ENCODE results near the gene D2HGDH.
"Not testable (repeated sequence)": the region's sequence is repeated elsewhere in the genome, so short reads cannot be mapped to it uniquely, and the experiment has no call there.

Gene D2HGDH

DNA sequence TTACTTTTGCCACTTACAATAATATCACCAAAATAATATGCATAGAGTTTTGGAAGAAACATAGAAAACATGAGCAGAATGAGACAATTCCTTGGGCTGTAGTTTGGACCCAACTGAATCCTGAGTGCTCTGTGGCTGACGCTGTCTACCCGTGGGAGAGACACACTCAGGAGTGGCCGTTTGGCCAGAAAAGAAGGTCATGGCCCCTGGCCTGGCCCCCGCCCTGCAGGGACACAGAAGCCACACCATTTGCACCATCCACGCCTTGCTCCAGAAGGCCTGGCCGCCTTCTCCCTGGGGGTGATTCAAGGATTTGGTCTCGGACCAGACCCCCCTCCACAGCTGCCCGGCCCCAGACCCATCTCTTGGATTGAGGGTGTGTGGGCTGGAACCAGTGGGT is 6.4 kb upstream of the D2HGDH start:
- no peaks in the 10 kb centered on the region for H3K27me3 ChIP-seq (ENCODE audit: control insufficient read depth in 1 of 2, insufficient read depth in 2 of 2, low read length in 2 of 2)
- no peaks in the 10 kb centered on the region for H3K9me3 ChIP-seq (ENCODE audit: low read length)
- H3K9ac ChIP-seq (ENCODE audit: low read length), result no peak overlapping the region
- no peak overlapping the region for H3K27ac ChIP-seq (ENCODE audit: low read depth, low read length)
- no peaks in the 10 kb centered on the region for H3K4me1 ChIP-seq (ENCODE audit: insufficient read depth, low read length)
- no peaks in the 10 kb centered on the region for H3K36me3 ChIP-seq (ENCODE audit: insufficient read depth, low read length)
- H3K4me3 ChIP-seq (ENCODE audit: low read depth in 1 of 2, low read length in 2 of 2), result no peak overlapping the region

GRCh38 chr2:241728627-241729026 is 5.8 kb upstream of the D2HGDH start:
- H3K4me3 ChIP-seq (ENCODE audit: low read depth in 1 of 2, low read length in 2 of 2), result no peak overlapping the region
- H3K9ac ChIP-seq (ENCODE audit: low read length), result no peak overlapping the region
- H3K27ac ChIP-seq (ENCODE audit: low read depth, low read length), result no peak overlapping the region
- no peaks in the 10 kb centered on the region for H3K4me1 ChIP-seq (ENCODE audit: insufficient read depth, low read length)
- no peaks in the 10 kb centered on the region for H3K27me3 ChIP-seq (ENCODE audit: control insufficient read depth in 1 of 2, insufficient read depth in 2 of 2, low read length in 2 of 2)
- H3K9me3 ChIP-seq (ENCODE audit: low read length), result no peaks in the 10 kb centered on the region
- no peaks in the 10 kb centered on the region for H3K36me3 ChIP-seq (ENCODE audit: insufficient read depth, low read length)

DNA sequence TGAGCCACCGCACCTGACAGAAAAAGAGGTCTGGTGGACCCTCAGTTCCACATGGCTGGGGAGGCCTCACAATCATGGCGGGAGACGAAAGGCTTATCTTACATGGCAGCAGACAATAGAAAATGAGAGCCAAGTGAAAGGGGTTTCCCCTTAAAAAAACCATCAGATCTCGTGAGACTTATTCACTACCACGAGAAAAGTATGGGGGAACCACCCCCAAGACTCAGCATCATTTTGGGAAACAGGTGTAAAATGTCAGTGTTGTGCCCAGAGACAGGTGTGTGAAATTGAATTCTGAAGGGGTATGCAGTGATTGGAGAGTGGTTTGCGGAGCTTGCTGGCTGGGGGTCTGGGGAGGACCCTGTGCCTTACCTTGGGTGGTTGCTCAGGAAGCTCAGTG is 4.6 kb upstream of the D2HGDH start:
- Histone ChIP-seq H3K27me3 (ENCODE audit: control insufficient read depth in 1 of 2, insufficient read depth in 2 of 2, low read length in 2 of 2) (no peaks in the 10 kb centered on the region), H3K27ac (ENCODE audit: low read depth, low read length) (no peak overlapping the region)

GRCh38 chr2:241730671-241731293 is 3.6 kb upstream of the D2HGDH start:
- no peaks in the 10 kb centered on the region for H3K9me3 ChIP-seq (ENCODE audit: low read length)
- H3K27ac ChIP-seq (ENCODE audit: low read depth, low read length), result no peak overlapping the region
- no peak overlapping the region for H3K4me3 ChIP-seq (ENCODE audit: low read depth in 1 of 2, low read length in 2 of 2)
- H3K36me3 ChIP-seq (ENCODE audit: insufficient read depth, low read length), result no peaks in the 10 kb centered on the region
- no peaks in the 10 kb centered on the region for H3K27me3 ChIP-seq (ENCODE audit: control insufficient read depth in 1 of 2, insufficient read depth in 2 of 2, low read length in 2 of 2)
- no peak overlapping the region for H3K9ac ChIP-seq (ENCODE audit: low read length)
- no peaks in the 10 kb centered on the region for H3K4me1 ChIP-seq (ENCODE audit: insufficient read depth, low read length)

More for the DNA sequence above, 4.6 kb upstream of the D2HGDH start:
- Histone ChIP-seq H3K4me1 (ENCODE audit: insufficient read depth, low read length) (no peaks in the 10 kb centered on the region), H3K9me3 (ENCODE audit: low read length) (no peaks in the 10 kb centered on the region), H3K9ac (ENCODE audit: low read length) (no peak overlapping the region), H3K4me3 (ENCODE audit: low read depth in 1 of 2, low read length in 2 of 2) (no peak overlapping the region), H3K36me3 (ENCODE audit: insufficient read depth, low read length) (no peaks in the 10 kb centered on the region)

- not testable (repeated sequence) for H3K27me3 ChIP-seq (ENCODE audit: control insufficient read depth in 1 of 2, insufficient read depth in 2 of 2, low read length in 2 of 2); H3K36me3 ChIP-seq (ENCODE audit: insufficient read depth, low read length); H3K4me1 ChIP-seq (ENCODE audit: insufficient read depth, low read length); H3K9ac ChIP-seq (ENCODE audit: low read length); H3K9me3 ChIP-seq (ENCODE audit: low read length); H3K4me3 ChIP-seq (ENCODE audit: low read depth in 1 of 2, low read length in 2 of 2); H3K27ac ChIP-seq (ENCODE audit: low read depth, low read length)
Observed at GRCh38 chr2:241732513-241733186, 1.8 kb upstream of the D2HGDH start.

DNA sequence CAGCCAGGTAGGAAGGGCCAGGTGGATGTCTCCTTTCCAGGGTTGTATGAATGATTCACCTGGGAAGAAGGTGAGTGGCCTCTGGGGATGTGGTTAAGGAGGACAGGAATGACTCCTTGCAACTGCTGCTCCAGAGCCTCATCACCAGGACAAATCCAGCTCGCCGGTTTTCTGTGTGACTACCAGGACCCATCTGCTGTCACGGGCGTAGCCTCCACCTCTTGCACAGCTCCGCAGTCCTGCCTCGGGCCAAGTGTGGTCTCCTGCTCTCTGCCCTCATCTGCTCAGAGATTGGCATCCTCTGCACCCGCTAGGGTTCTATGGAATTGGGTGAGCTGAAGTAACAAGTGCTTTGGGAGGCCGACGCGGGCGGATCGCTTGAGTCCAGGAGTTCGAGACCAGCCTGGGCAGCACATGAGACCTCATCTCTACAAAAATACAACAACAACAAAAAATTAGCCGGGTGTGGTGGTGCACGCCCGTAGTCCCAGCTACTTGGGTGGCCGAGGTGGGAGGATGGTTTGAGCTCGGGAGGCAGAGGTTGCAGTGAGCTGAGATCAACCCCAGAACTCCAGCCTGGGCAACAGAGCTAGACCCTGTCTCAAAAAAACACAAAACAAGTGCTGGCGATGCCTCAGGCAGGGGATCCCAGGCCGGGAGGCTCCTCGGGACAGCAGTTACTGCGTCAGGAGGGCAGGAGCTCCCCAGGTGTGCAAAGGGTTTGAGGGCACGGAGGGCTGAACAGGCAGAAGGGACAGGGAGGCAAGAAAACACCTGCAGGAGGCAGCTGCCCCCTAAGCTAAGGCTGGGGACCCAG is 831 bp upstream of the D2HGDH start:
- no peaks in the 10 kb centered on the region for H3K9me3 ChIP-seq (ENCODE audit: low read length)
- H3K27ac ChIP-seq (ENCODE audit: low read depth, low read length), result no peak overlapping the region
- no peak overlapping the region for H3K9ac ChIP-seq (ENCODE audit: low read length)
- H3K27me3 ChIP-seq (ENCODE audit: control insufficient read depth in 1 of 2, insufficient read depth in 2 of 2, low read length in 2 of 2), result no peaks in the 10 kb centered on the region
- peaks cover 5% of the 10 kb centered on the region for H3K36me3 ChIP-seq (ENCODE audit: insufficient read depth, low read length)
- peak overlapping the region; percentile 39 to 73 for H3K4me3 ChIP-seq (ENCODE audit: low read depth in 1 of 2, low read length in 2 of 2)
- no peaks in the 10 kb centered on the region for H3K4me1 ChIP-seq (ENCODE audit: insufficient read depth, low read length)

- peaks cover 6% of the 10 kb centered on the region for H3K36me3 ChIP-seq (ENCODE audit: insufficient read depth, low read length)
- no peaks in the 10 kb centered on the region for H3K27me3 ChIP-seq (ENCODE audit: control insufficient read depth in 1 of 2, insufficient read depth in 2 of 2, low read length in 2 of 2)
- no peaks in the 10 kb centered on the region for H3K9me3 ChIP-seq (ENCODE audit: low read length)
- peak overlapping the region; percentile 39 to 73 for H3K4me3 ChIP-seq (ENCODE audit: low read depth in 1 of 2, low read length in 2 of 2)
- no peak overlapping the region for H3K9ac ChIP-seq (ENCODE audit: low read length)
- no peaks in the 10 kb centered on the region for H3K4me1 ChIP-seq (ENCODE audit: insufficient read depth, low read length)
- H3K27ac ChIP-seq (ENCODE audit: low read depth, low read length), result no peak overlapping the region
Observed at GRCh38 chr2:241734208-241734466, 293 bp upstream of the D2HGDH start.

DNA sequence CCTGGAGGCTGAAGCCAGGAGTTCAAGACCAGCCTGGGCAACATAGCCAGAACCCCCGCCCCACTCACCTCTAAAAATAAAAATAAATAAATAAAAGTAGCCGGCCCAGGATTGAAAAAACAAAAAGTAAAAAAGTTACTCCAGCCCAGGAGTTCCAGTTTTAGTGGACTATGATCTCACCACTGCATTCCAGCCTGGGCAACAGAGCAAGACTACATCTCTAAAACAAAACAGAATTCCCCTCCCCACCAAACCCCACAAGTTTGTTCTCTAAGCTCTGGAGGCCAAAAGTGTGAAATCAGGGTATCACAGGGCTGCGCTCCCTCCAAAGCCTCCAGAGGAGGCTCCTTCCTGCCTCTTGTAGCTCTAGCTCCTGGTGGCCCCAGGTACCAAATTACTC is 1.7 kb downstream of the D2HGDH start:
- Histone ChIP-seq H3K27me3 (ENCODE audit: control insufficient read depth in 1 of 2, insufficient read depth in 2 of 2, low read length in 2 of 2) (no peaks in the 10 kb centered on the region), H3K36me3 (ENCODE audit: insufficient read depth, low read length) (peaks cover 6% of the 10 kb centered on the region), H3K4me3 (ENCODE audit: low read depth in 1 of 2, low read length in 2 of 2) (no peak overlapping the region), H3K9me3 (ENCODE audit: low read length) (no peaks in the 10 kb centered on the region), H3K4me1 (ENCODE audit: insufficient read depth, low read length) (no peaks in the 10 kb centered on the region), H3K27ac (ENCODE audit: low read depth, low read length) (no peak overlapping the region), H3K9ac (ENCODE audit: low read length) (no peak overlapping the region)

DNA sequence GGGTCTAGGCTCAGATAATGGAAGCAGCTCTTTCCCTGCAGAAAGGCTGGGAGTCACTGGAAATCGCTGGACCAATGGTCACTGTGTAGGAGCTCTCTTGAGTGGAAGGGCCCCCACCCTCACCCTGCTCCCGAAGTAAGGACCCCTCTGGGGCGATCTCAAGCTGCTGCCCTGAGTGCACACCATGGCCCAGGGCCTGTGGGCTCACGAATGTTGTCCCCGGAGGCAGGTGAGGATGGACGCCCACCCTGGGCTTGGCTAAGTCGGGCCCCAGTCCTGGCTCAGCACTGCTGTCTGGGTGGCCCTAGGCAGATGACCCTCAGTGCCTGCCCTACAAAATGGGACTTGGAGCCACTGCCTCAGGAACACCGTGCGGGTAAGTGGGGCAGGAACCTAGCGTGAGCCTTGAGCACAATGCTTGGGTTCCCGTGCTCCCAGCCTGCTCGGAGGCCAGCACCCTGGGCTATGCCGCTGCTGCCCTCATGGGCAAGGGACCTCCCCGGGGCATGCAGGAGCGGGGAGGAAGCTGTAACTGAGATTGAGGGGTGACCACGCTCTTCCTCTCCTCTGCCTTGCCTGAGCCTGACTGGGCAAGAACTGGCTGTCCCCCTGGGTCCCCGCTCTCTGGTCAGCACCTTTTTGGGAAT is 3.7 kb downstream of the D2HGDH start:
- no peaks in the 10 kb centered on the region for H3K4me1 ChIP-seq (ENCODE audit: insufficient read depth, low read length)
- peaks cover 6% of the 10 kb centered on the region for H3K36me3 ChIP-seq (ENCODE audit: insufficient read depth, low read length)
- H3K9ac ChIP-seq (ENCODE audit: low read length), result no peak overlapping the region
- no peak overlapping the region for H3K27ac ChIP-seq (ENCODE audit: low read depth, low read length)
- no peaks in the 10 kb centered on the region for H3K27me3 ChIP-seq (ENCODE audit: control insufficient read depth in 1 of 2, insufficient read depth in 2 of 2, low read length in 2 of 2)
- no peaks in the 10 kb centered on the region for H3K9me3 ChIP-seq (ENCODE audit: low read length)
- H3K4me3 ChIP-seq (ENCODE audit: low read depth in 1 of 2, low read length in 2 of 2), result no peak overlapping the region

DNA sequence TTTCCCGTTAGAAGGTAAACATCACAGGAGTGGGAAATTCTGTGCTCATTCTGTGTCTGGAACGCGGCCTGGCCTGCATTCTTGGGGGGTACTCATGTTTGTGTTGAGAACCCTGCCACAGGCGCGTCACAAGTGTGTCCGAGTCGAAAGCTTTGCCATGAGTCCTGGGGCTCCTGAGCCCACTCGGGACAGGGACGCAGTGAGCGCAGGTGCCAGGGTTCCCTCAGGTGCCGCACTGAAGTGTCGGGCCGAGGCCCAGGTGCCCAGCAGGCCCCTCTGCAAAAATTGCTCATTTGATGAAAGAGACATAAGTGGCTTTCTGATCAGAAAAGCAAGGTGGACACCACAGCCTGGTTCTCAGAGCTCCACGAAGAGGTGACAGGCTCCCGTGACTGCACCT is 4.7 kb downstream of the D2HGDH start:
- no peaks in the 10 kb centered on the region for H3K27me3 ChIP-seq (ENCODE audit: control insufficient read depth in 1 of 2, insufficient read depth in 2 of 2, low read length in 2 of 2)
- no peak overlapping the region for H3K27ac ChIP-seq (ENCODE audit: low read depth, low read length)
- H3K4me3 ChIP-seq (ENCODE audit: low read depth in 1 of 2, low read length in 2 of 2), result no peak overlapping the region
- H3K36me3 ChIP-seq (ENCODE audit: insufficient read depth, low read length), result peaks cover 6% of the 10 kb centered on the region
- H3K9me3 ChIP-seq (ENCODE audit: low read length), result no peaks in the 10 kb centered on the region
- no peak overlapping the region for H3K9ac ChIP-seq (ENCODE audit: low read length)
- H3K4me1 ChIP-seq (ENCODE audit: insufficient read depth, low read length), result no peaks in the 10 kb centered on the region

DNA sequence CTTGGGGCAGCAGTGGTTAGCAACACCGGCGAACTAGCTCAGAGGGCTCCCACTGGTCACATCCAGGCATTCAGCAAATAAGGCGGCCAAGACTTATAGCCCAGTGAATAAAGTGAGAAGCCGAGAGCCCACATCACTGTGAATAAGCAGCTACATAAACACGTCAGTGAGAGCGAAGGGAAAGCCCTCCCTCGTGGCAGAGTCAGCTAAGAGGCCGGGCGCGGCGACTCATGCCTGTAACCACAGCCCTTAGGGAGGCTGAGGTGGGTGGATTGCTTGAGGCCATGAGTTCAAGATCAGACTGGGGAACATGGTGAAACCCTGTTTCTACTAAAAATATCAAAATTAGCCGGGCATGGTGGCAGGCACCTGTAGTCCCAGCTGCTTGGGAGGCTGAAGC is 5.2 kb downstream of the D2HGDH start:
- H3K9me3 ChIP-seq (ENCODE audit: low read length), result no peaks in the 10 kb centered on the region
- no peak overlapping the region for H3K4me3 ChIP-seq (ENCODE audit: low read depth in 1 of 2, low read length in 2 of 2)
- no peaks in the 10 kb centered on the region for H3K4me1 ChIP-seq (ENCODE audit: insufficient read depth, low read length)
- H3K9ac ChIP-seq (ENCODE audit: low read length), result no peak overlapping the region
- peaks cover 9% of the 10 kb centered on the region for H3K36me3 ChIP-seq (ENCODE audit: insufficient read depth, low read length)
- H3K27ac ChIP-seq (ENCODE audit: low read depth, low read length), result no peak overlapping the region
- H3K27me3 ChIP-seq (ENCODE audit: control insufficient read depth in 1 of 2, insufficient read depth in 2 of 2, low read length in 2 of 2), result no peaks in the 10 kb centered on the region

Data from muscle layer of colon (tissue), 2 donors.